Stimulated activated effector memory CD8-positive, alpha-beta T cell treated with anti-CD3 and anti-CD28 coated beads, Interleukin-12 subunit alpha, Interleukin-12 subunit beta, amount 100 ng/mL, for 72 hours (primary cell): ENCODE data around the gene TCEAL7.
A peak's percentile ranks its signal among the peaks of the same experiment; 100 is the strongest.
"Not testable (repeated sequence)": the region's sequence is repeated elsewhere in the genome, so short reads cannot be mapped to it uniquely, and the experiment has no call there.

Experiments
- ATAC-seq: fragments of 150-1000 bp; cut with Tn5 transposase; 2 replicates; pipeline ENCODE4 v1.10.0; 2021
- DNase-seq, 2 donors: peaks; one replicate each; pipeline ENCODE4 v3.0.0; 2021 to 2022; ENCODE audit warnings: low spot score in 2 of 2
- H3K27ac Mint-ChIP-seq: one replicate; pipeline ENCODE4 v1.8.0; 2022; ENCODE audit warnings: mild to moderate bottlenecking, mixed read lengths
- H3K36me3 Mint-ChIP-seq: one replicate; pipeline ENCODE4 v1.8.0; 2022; ENCODE audit warnings: mild to moderate bottlenecking, mixed read lengths
- H3K4me1 Mint-ChIP-seq: one replicate; pipeline ENCODE4 v1.8.0; 2022; ENCODE audit warnings: mixed read lengths
- H3K4me3 Mint-ChIP-seq: one replicate; pipeline ENCODE4 v1.8.0; 2022; ENCODE audit warnings: mild to moderate bottlenecking, mixed read lengths
- H3K9me3 Mint-ChIP-seq: one replicate; pipeline ENCODE4 v1.8.0; 2022; ENCODE audit warnings: mixed read lengths

The TCEAL7 gene

GRCh38 chrX:103357871-103358270 lies 27.8 kb downstream of the TCEAL7 start:
- Mint-ChIP-seq H3K9me3 (no peaks in the 10 kb centered on the region), H3K36me3 (no peaks in the 10 kb centered on the region), H3K4me1 (peaks cover 10% of the 10 kb centered on the region), H3K27ac (no peak overlapping the region), H3K4me3 (no peak overlapping the region)
- DNase-seq: no peak
- no peak for ATAC-seq

- H3K4me3 Mint-ChIP-seq, H3K4me1 Mint-ChIP-seq, H3K27ac Mint-ChIP-seq, DNase-seq, ATAC-seq, H3K36me3 Mint-ChIP-seq, H3K9me3 Mint-ChIP-seq: not testable (repeated sequence)
Observed at GRCh38 chrX:103359605-103360004, 29.6 kb downstream of the TCEAL7 start.

GRCh38 chrX:103360092-103360491 lies 30.1 kb downstream of the TCEAL7 start:
- DNase-seq (no peak), ATAC-seq (no peak)
- Mint-ChIP-seq H3K27ac (no peak overlapping the region), H3K4me1 (peaks cover 10% of the 10 kb centered on the region), H3K36me3 (no peaks in the 10 kb centered on the region), H3K9me3 (no peaks in the 10 kb centered on the region), H3K4me3 (no peak overlapping the region)

GRCh38 chrX:103360916-103361315 lies 30.9 kb downstream of the TCEAL7 start:
- H3K27ac Mint-ChIP-seq: no peak overlapping the region
- ATAC-seq: no peak

GRCh38 chrX:103361798-103362197 lies 31.8 kb downstream of the TCEAL7 start:
- no peaks in the 10 kb centered on the region for H3K9me3 Mint-ChIP-seq
- no peaks in the 10 kb centered on the region for H3K36me3 Mint-ChIP-seq
- H3K4me3 Mint-ChIP-seq: no peak overlapping the region
- no peak for ATAC-seq
- no peak for DNase-seq
- H3K27ac Mint-ChIP-seq: no peak overlapping the region
- H3K4me1 Mint-ChIP-seq: no peaks in the 10 kb centered on the region

More at GRCh38 chrX:103360916-103361315, 30.9 kb downstream of the TCEAL7 start:
- H3K36me3 Mint-ChIP-seq: no peaks in the 10 kb centered on the region
- H3K4me1 Mint-ChIP-seq: peaks cover 5% of the 10 kb centered on the region
- H3K4me3 Mint-ChIP-seq: no peak overlapping the region
- DNase-seq: no peak
- H3K9me3 Mint-ChIP-seq: no peaks in the 10 kb centered on the region

- DNase-seq: no peak
- Mint-ChIP-seq H3K4me1 (no peaks in the 10 kb centered on the region), H3K4me3 (no peak overlapping the region), H3K9me3 (no peaks in the 10 kb centered on the region), H3K36me3 (no peaks in the 10 kb centered on the region), H3K27ac (no peak overlapping the region)
- ATAC-seq: no peak
Observed at GRCh38 chrX:103362474-103362873, 32.4 kb downstream of the TCEAL7 start.

- Mint-ChIP-seq H3K36me3 (no peaks in the 10 kb centered on the region), H3K27ac (no peak overlapping the region), H3K9me3 (no peaks in the 10 kb centered on the region), H3K4me1 (no peaks in the 10 kb centered on the region), H3K4me3 (no peak overlapping the region)
- ATAC-seq: no peak
- no peak for DNase-seq
Observed at GRCh38 chrX:103363046-103363445, 33.0 kb downstream of the TCEAL7 start.

- Mint-ChIP-seq H3K27ac (no peak overlapping the region), H3K4me1 (no peaks in the 10 kb centered on the region), H3K4me3 (no peak overlapping the region), H3K36me3 (no peaks in the 10 kb centered on the region), H3K9me3 (no peaks in the 10 kb centered on the region)
- DNase-seq (no peak), ATAC-seq (no peak)
Observed at GRCh38 chrX:103367502-103367901, 37.5 kb downstream of the TCEAL7 start.

- Mint-ChIP-seq H3K36me3 (no peaks in the 10 kb centered on the region), H3K4me1 (no peaks in the 10 kb centered on the region), H3K9me3 (no peaks in the 10 kb centered on the region), H3K4me3 (no peak overlapping the region), H3K27ac (no peak overlapping the region)
- no peak for ATAC-seq
- no peak for DNase-seq
Observed at GRCh38 chrX:103369479-103369878, 39.4 kb downstream of the TCEAL7 start.

- H3K27ac Mint-ChIP-seq: no peak overlapping the region
Observed at GRCh38 chrX:103372886-103373285, 42.8 kb downstream of the TCEAL7 start.

GRCh38 chrX:103373581-103373980 lies 43.5 kb downstream of the TCEAL7 start:
- ATAC-seq: no peak
- no peak for DNase-seq
- no peak overlapping the region for H3K27ac Mint-ChIP-seq
- H3K9me3 Mint-ChIP-seq: no peaks in the 10 kb centered on the region
- peaks cover 4% of the 10 kb centered on the region for H3K4me1 Mint-ChIP-seq
- H3K36me3 Mint-ChIP-seq: no peaks in the 10 kb centered on the region
- no peak overlapping the region for H3K4me3 Mint-ChIP-seq

More at GRCh38 chrX:103372886-103373285, 42.8 kb downstream of the TCEAL7 start:
- Mint-ChIP-seq H3K9me3 (no peaks in the 10 kb centered on the region), H3K4me1 (peaks cover 4% of the 10 kb centered on the region), H3K4me3 (no peak overlapping the region), H3K36me3 (no peaks in the 10 kb centered on the region)
- ATAC-seq (no peak), DNase-seq (no peak)

GRCh38 chrX:103376118-103376978 lies 46.3 kb downstream of the TCEAL7 start, which contains the start of gene BEX3:
BEX3 (plus strand) TSS chrX:103376538; CDS start chrX:103377522, 984 bp downstream.
- Mint-ChIP-seq H3K36me3 (no peaks in the 10 kb centered on the region), H3K27ac (no peak within 1 kb of the TSS), H3K4me1 (peaks cover 4% of the 10 kb centered on the region), H3K4me3 (peak within 1 kb of the TSS; percentile 48), H3K9me3 (no peaks in the 10 kb centered on the region)
- DNase-seq: no peak
- ATAC-seq: peak; percentile 57

GRCh38 chrX:103376979-103377324 lies 46.9 kb downstream of the TCEAL7 start:
- no peaks in the 10 kb centered on the region for H3K9me3 Mint-ChIP-seq
- H3K36me3 Mint-ChIP-seq: no peaks in the 10 kb centered on the region
- peak overlapping the region; percentile 48 for H3K4me3 Mint-ChIP-seq
- H3K27ac Mint-ChIP-seq: no peak overlapping the region
- peaks cover 4% of the 10 kb centered on the region for H3K4me1 Mint-ChIP-seq
- no peak for DNase-seq
- no peak for ATAC-seq

- H3K9me3 Mint-ChIP-seq: no peaks in the 10 kb centered on the region
- H3K4me1 Mint-ChIP-seq: peaks cover 4% of the 10 kb centered on the region
- ATAC-seq (no peak), DNase-seq (no peak)
- H3K36me3 Mint-ChIP-seq: no peaks in the 10 kb centered on the region
- no peak overlapping the region for H3K4me3 Mint-ChIP-seq
- no peak overlapping the region for H3K27ac Mint-ChIP-seq
Observed at GRCh38 chrX:103378990-103379389, 49.0 kb downstream of the TCEAL7 start.
